HEK293 (cell line): ENCODE measurements around the gene C1QTNF12.

Experiments used
- CTCF ChIA-PET: fragments of 350-600 bp; formaldehyde crosslinking; extraction: SDS; loops from one replicate; lab custom pipeline; 2021; ENCODE audit warnings: antibody characterized with exemption; lab: Yijun Ruan, JAX
- POLR2A ChIA-PET: fragments of 300-600 bp; formaldehyde crosslinking; extraction: SDS; loops from one replicate; lab custom pipeline; 2020; ENCODE audit warnings: antibody characterized with exemption, inconsistent platforms; lab: Yijun Ruan, JAX
- H3K27ac ChIP-seq: fragments of 200-500 bp; sonication (Bioruptor generic); 2 replicates; pipeline ENCODE4 v1.5.1; 2014; ENCODE audit warnings: low read depth, low read length, control low read depth, inconsistent platforms; ENCODE audit errors: extremely low read depth
- H3K36me3 ChIP-seq, 2 experiments: fragments of 200-500 bp in 1 of 2; sonication (Bioruptor generic) in 1 of 2; 1 replicate in 1 of 2; 2 replicates in 1 of 2; pipeline ENCODE4 v1.5.1; 2014 to 2017; ENCODE audit warnings: inconsistent platforms in 2 of 2, low read length in 2 of 2; ENCODE audit not compliant: control insufficient read depth in 2 of 2, insufficient read depth in 1 of 2
- H3K4me1 ChIP-seq: fragments of 200-500 bp; sonication (Bioruptor generic); 2 replicates; pipeline ENCODE4 v1.5.1; 2014; ENCODE audit warnings: mild to moderate bottlenecking, low read length, inconsistent platforms; ENCODE audit not compliant: control insufficient read depth, insufficient read depth
- H3K4me3 ChIP-seq: 2 replicates; pipeline ENCODE4 v1.5.1; 2011; ENCODE audit warnings: low read depth, mild to moderate bottlenecking, control low read depth, low read length, moderate library complexity
- H3K9me3 ChIP-seq: fragments of 200-500 bp; sonication (Bioruptor generic); 2 replicates; pipeline ENCODE4 v1.5.1; 2014; ENCODE audit warnings: low read depth, low read length, inconsistent platforms; ENCODE audit not compliant: control insufficient read depth, insufficient read depth
- CTCF ChIP-seq: fragments of 450-650 bp; formaldehyde crosslinking; IDR thresholded peaks from 2 replicates; pipeline ENCODE4 v1.5.1; 2016; ENCODE audit warnings: missing biosample characterization, missing genetic modification characterization
- GLI2 ChIP-seq: fragments of 450-650 bp; formaldehyde crosslinking; IDR thresholded peaks from 2 replicates; pipeline ENCODE4; 2017; ENCODE audit warnings: missing biosample characterization, missing genetic modification characterization, low read depth, borderline replicate concordance
- GLIS1 ChIP-seq: fragments of 450-650 bp; formaldehyde crosslinking; IDR thresholded peaks from 2 replicates; pipeline ENCODE4 v1.5.1; 2016; ENCODE audit warnings: missing biosample characterization, missing genetic modification characterization
- HOXC10 ChIP-seq: sonication (generic); formaldehyde crosslinking; IDR thresholded peaks from 2 replicates; pipeline ENCODE4 v1.8.1; 2023; ENCODE audit warnings: mild to moderate bottlenecking, missing genetic modification reagents
- KLF10 ChIP-seq: fragments of 450-650 bp; IDR thresholded peaks from 2 replicates; pipeline ENCODE4 v1.5.1; 2018; ENCODE audit warnings: missing biosample characterization, mild to moderate bottlenecking, missing genetic modification characterization
- KLF16 ChIP-seq: fragments of 450-650 bp; formaldehyde crosslinking; IDR thresholded peaks from 2 replicates; pipeline ENCODE4 v1.5.1; 2017; ENCODE audit warnings: missing biosample characterization, missing genetic modification characterization
- PRDM1 ChIP-seq: fragments of 450-650 bp; formaldehyde crosslinking; IDR thresholded peaks from 2 replicates; pipeline ENCODE4; 2016; ENCODE audit warnings: missing biosample characterization, missing genetic modification characterization
- YY1 ChIP-seq: fragments of 450-650 bp; formaldehyde crosslinking; IDR thresholded peaks from 2 replicates; pipeline ENCODE4 v1.5.1; 2018; ENCODE audit warnings: missing biosample characterization, missing genetic modification characterization
- YY2 ChIP-seq: fragments of 450-650 bp; formaldehyde crosslinking; IDR thresholded peaks from 2 replicates; pipeline ENCODE4 v1.5.1; 2016; ENCODE audit warnings: missing biosample characterization, missing genetic modification characterization
- ZNF133 ChIP-seq: fragments of 450-650 bp; formaldehyde crosslinking; IDR thresholded peaks from 2 replicates; pipeline ENCODE4 v1.5.1; 2016; ENCODE audit warnings: missing biosample characterization, missing genetic modification characterization
- ZNF148 ChIP-seq: fragments of 450-650 bp; formaldehyde crosslinking; IDR thresholded peaks from 2 replicates; pipeline ENCODE4 v1.5.0; 2017; ENCODE audit warnings: missing biosample characterization, missing genetic modification characterization, borderline replicate concordance
- ZNF221 ChIP-seq: fragments of 450-650 bp; formaldehyde crosslinking; IDR thresholded peaks from 2 replicates; pipeline ENCODE4 v1.5.1; 2017; ENCODE audit warnings: missing biosample characterization, missing genetic modification characterization, borderline replicate concordance
- ZNF324 ChIP-seq: fragments of 450-650 bp; formaldehyde crosslinking; IDR thresholded peaks from 2 replicates; pipeline ENCODE4 v1.5.1; 2016; ENCODE audit warnings: missing biosample characterization, missing genetic modification characterization
- ZNF362 ChIP-seq: fragments of 450-650 bp; formaldehyde crosslinking; IDR thresholded peaks from 2 replicates; pipeline ENCODE4 v1.5.1; 2016; ENCODE audit warnings: missing biosample characterization, missing genetic modification characterization
- ZNF488 ChIP-seq: fragments of 450-650 bp; formaldehyde crosslinking; IDR thresholded peaks from 2 replicates; pipeline ENCODE4 v1.5.1; 2016; ENCODE audit warnings: missing biosample characterization, missing genetic modification characterization
- ZNF530 ChIP-seq: fragments of 450-650 bp; formaldehyde crosslinking; IDR thresholded peaks from 2 replicates; pipeline ENCODE4 v1.5.1; 2016; ENCODE audit warnings: low read depth, missing biosample characterization, missing genetic modification characterization
- ZNF544 ChIP-seq: fragments of 450-650 bp; formaldehyde crosslinking; IDR thresholded peaks from 2 replicates; pipeline ENCODE4 v1.5.0; 2017; ENCODE audit warnings: missing biosample characterization, missing genetic modification characterization
- ZNF561 ChIP-seq: fragments of 450-650 bp; IDR thresholded peaks from 2 replicates; pipeline ENCODE4 v1.5.1; 2018; ENCODE audit warnings: missing biosample characterization, missing genetic modification characterization, borderline replicate concordance
- ZNF571 ChIP-seq: fragments of 450-650 bp; formaldehyde crosslinking; IDR thresholded peaks from 2 replicates; pipeline ENCODE4 v1.5.0; 2017; ENCODE audit warnings: missing biosample characterization, missing genetic modification characterization
- ZNF596 ChIP-seq: fragments of 450-650 bp; IDR thresholded peaks from 2 replicates; pipeline ENCODE4 v1.5.0; 2018; ENCODE audit warnings: missing biosample characterization, mild to moderate bottlenecking, missing genetic modification characterization, moderate library complexity
- ZNF600 ChIP-seq: fragments of 450-650 bp; formaldehyde crosslinking; IDR thresholded peaks from 2 replicates; pipeline ENCODE4 v1.5.1; 2016; ENCODE audit warnings: missing biosample characterization, missing genetic modification characterization
- ZNF658 ChIP-seq: fragments of 450-650 bp; formaldehyde crosslinking; IDR thresholded peaks from 2 replicates; pipeline ENCODE4; 2016; ENCODE audit warnings: missing biosample characterization, missing genetic modification characterization
- ZNF701 ChIP-seq: fragments of 450-650 bp; formaldehyde crosslinking; IDR thresholded peaks from 2 replicates; pipeline ENCODE4 v1.5.1; 2016; ENCODE audit warnings: missing biosample characterization, missing genetic modification characterization
- ZSCAN16 ChIP-seq: fragments of 450-650 bp; formaldehyde crosslinking; IDR thresholded peaks from 2 replicates; pipeline ENCODE4 v1.5.1; 2016; ENCODE audit warnings: missing biosample characterization, missing genetic modification characterization

Gene C1QTNF12

GRCh38 chr1:1259540-1259939 is 13.0 kb upstream of the C1QTNF12 start:
- ChIA-PET POLR2A (no interaction called here), CTCF (no interaction called here)
- H3K9me3 ChIP-seq: no peaks in the 10 kb centered on the region
- no peak overlapping the region for H3K4me3 ChIP-seq
- no peak for TF ChIP-seq YY1 (tag by site-specific recombination)
- TF ChIP-seq ZNF362: no peak
- TF ChIP-seq GLIS1: no peak
- no peak for TF ChIP-seq ZNF596 (tag by site-specific recombination)
- no peak for TF ChIP-seq ZSCAN16
- TF ChIP-seq ZNF561: no peak
- no peak for TF ChIP-seq ZNF701 (tag by site-specific recombination)
- no peak for TF ChIP-seq ZNF148
- TF ChIP-seq, all 188 proteins: peak for 0
- Histone ChIP-seq H3K27ac (no peak overlapping the region), H3K36me3 (peaks cover 6 to 93% of the 10 kb centered on the region in 2 experiments; a peak in 2 of 3 replicates), H3K4me1 (no peaks in the 10 kb centered on the region)

GRCh38 chr1:1259119-1259488 is 12.6 kb upstream of the C1QTNF12 start:
- no peak overlapping the region for H3K27ac ChIP-seq

More at GRCh38 chr1:1259119-1259488, 12.6 kb upstream of the C1QTNF12 start:
- no peak overlapping the region for H3K4me3 ChIP-seq
- TF ChIP-seq ZNF324 (tag by site-specific recombination): no peak
- no peak for TF ChIP-seq CTCF
- no peak for TF ChIP-seq HOXC10 (CRISPR knock-in tag)
- TF ChIP-seq KLF16 (tag by site-specific recombination): no peak
- TF ChIP-seq ZNF571 (tag by site-specific recombination): no peak
- TF ChIP-seq ZNF488 (tag by site-specific recombination): no peak
- TF ChIP-seq GLI2 (tag by site-specific recombination): no peak
- no peak for TF ChIP-seq ZNF658 (tag by site-specific recombination)
- no peak for TF ChIP-seq PRDM1 (tag by site-specific recombination)
- no peak for TF ChIP-seq ZNF133 (tag by site-specific recombination)
- no peak for TF ChIP-seq KLF10 (tag by site-specific recombination)
- TF ChIP-seq YY2 (tag by site-specific recombination): no peak
- TF ChIP-seq ZNF221 (tag by site-specific recombination): no peak
- TF ChIP-seq ZNF600 (tag by site-specific recombination): no peak
- no peak for TF ChIP-seq ZNF544
- no peak for TF ChIP-seq ZNF530 (tag by site-specific recombination)
- no peaks in the 10 kb centered on the region for H3K9me3 ChIP-seq
- CTCF ChIA-PET: no interaction called here
- POLR2A ChIA-PET: no interaction called here
- H3K4me1 ChIP-seq: no peaks in the 10 kb centered on the region
- H3K36me3 ChIP-seq: peaks cover 6 to 93% of the 10 kb centered on the region in 2 experiments; a peak in 2 of 3 replicates
